Astrocyte (in vitro differentiated cells and primary cell): ENCODE data around the gene EHD1.

ENCODE experiments used
- CTCF ChIP-seq: IDR thresholded peaks from 2 replicates; pipeline ENCODE4 v1.5.1; 2011; ENCODE audit warnings: low read depth, mild to moderate bottlenecking, inconsistent platforms, low read length, moderate library complexity; ENCODE audit not compliant: insufficient read depth
- EZH2 ChIP-seq: IDR thresholded peaks from 2 replicates; pipeline ENCODE4 v1.6.1; 2012; ENCODE audit warnings: mild to moderate bottlenecking, low read length, inconsistent platforms; ENCODE audit not compliant: insufficient read depth

DNA sequence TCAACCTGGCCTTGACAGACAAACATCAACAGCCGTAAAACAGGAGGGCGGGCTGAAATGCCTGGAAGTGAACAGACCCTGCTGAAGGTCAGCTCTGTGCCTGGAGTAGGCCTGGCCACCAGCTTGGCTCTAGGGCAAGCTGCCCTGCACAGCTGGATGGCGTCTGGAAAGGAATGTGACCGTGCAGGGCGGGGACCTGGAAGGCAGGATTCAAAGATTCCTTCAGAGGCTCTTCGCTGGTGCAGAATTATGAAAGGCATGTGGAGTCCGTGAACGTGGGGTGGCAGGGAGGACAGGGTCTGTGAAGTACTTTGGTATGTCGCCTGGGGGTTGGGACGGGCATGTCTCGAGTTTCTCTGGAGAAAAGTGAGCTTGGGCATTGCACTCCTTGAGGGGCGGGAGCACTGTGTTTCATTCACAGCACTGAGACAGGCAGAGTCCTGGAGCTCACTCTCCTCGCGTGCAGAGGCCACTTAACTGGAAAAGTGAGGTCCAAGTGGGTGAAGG lies 1.5 kb downstream of the EHD1 start:
- TF ChIP-seq CTCF: no peak
- TF ChIP-seq EZH2: no peak
